Islet of Langerhans (tissue), 1 donor: ENCODE data around the gene FARS2.

Source experiments
- FAIRE-seq: peaks from one replicate; lab custom pipeline; 2011; peaks lifted over from hg19 to GRCh38; lab: Jason Lieb, UNC

FARS2 gene

DNA sequence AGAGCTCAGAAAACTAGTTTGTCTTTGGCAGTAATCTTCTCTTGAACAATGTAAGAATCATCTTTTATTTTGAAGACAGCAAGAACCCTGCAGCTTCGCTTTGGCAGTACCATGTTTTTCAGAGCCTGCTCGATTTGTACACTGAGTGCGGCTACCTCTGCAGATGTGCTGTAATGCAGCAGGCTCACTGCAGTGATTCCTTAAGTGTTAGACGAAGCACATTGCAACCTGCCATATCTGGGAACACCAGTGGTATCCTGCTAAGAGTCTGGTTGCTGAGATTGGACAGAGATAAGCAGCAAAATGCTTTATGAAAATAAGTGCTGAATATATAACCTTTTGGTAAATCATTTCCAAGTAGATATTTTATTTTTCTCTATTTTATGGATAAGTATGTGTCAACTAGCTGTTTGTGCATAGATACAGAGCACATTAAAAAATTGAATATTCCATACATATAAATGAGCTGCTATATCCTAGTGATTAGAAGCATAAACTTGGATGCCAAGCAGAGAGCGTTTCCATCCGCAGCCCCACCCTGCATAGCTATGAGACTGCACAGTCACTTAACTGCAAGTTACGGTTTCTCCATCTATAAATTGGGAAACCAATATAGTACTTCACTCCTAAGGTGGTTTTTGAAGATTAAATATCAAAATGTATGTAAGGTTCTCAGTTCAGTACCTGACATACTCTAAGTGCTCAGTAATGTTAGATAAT is 328.3 kb downstream of the FARS2 start:
- FAIRE-seq, result no peak

DNA sequence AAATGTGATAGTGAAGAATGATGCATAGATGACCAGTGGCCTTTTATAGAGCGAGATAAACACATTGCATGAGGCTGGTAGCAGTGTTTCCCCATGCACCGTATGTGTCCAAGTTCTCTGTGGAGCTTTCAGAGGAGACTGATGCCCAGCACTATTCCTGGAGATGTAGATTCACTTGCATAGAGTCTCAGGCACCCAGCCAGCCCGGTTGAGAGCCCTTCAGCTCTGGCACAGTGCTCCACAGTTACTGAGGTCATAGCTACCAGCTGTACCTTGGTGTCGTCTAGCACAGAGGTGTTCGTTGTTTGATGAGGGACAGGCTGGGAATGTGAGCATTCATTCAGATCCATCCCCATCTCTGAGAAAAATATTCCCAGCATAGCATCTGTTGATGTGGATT is 328.9 kb downstream of the FARS2 start:
- FAIRE-seq, result no peak

DNA sequence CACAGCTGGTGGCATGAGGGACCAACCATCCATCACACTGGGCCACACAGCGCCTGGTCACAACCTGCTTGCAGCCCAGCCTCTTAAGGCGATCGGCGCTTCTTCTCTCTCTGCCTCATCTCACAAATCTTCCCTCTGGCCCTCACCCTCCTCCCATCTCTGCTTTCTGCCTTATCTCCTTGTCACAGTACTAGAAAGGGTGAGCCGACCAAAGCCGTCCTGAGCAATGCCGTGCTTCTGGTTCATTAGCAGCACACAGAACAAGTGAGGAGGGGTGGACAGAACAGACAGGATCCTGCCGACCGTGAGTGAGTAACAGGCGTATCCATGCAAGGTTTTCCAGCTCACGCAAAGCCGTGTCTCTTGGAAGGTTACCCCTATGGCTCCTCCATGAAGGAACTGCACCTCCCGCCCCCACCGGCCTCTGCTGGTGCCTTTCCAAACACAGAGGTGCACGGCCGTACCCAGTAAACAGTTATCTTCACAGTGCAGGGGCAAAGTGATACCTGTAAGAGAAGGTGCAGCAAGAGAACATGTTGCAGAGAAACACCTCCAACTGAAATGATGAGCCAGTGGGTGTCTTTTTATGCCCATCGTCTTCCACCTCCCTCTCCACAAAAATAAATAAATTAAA is 331.7 kb downstream of the FARS2 start:
- FAIRE-seq, result no peak

DNA sequence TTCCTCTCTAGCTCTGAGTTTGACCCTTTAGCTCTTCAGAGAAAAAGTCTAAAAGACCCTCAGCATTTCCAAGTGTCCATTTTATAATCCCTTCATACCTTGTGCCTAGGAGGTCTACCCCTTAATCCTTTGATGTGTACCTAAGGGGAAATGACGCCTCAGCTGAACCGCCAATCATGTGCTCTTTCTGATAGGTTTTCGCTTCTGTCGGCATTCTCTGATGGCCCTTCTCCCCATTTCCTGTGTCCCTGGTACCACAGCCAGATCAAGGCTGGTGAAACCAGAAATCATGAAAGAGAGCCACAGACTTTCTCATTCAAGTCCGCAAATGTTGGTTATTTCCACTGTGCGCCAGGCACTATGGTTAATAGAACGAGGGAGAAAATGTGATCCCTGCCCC is 333.9 kb downstream of the FARS2 start:
- FAIRE-seq, result no peak

DNA sequence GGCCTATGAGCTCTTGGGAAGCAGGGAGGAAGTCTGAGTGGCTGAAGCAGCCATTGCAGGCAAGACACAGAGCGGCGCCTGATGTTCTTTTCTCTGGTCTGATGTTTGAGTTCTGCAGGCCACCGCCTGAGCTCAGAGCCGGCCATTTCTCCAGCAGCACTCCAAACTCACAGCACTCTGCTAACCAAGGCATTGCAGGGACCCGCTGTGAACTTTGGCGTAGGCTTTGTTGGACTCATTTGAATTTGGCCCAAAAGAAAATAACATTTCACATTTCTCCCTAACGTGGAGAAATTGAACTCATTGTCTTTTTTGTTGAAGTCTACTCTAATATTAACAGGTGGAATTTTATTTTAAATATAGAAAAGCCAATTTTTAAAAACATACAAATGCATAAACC is 336.1 kb downstream of the FARS2 start:
- no peak for FAIRE-seq

DNA sequence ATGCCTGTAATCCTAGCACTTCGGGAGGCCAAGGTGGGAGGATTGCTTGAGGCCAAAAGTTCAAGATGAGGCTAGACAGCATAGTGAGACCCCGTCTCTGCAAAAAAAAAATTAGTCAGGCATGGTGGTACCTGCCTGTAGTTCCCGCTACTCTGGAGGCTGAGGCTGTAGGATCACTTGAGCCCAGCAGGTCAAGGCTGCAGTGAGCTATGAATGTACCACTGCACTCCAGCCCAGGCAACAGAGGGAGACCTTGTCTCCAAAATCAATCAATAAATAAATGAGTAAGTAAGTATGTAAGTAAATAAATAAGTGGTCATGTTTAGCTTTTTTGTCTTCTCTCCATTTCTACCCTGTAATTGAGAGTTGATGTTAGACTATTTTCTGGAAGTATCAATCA is 336.8 kb downstream of the FARS2 start:
- FAIRE-seq, result no peak

DNA sequence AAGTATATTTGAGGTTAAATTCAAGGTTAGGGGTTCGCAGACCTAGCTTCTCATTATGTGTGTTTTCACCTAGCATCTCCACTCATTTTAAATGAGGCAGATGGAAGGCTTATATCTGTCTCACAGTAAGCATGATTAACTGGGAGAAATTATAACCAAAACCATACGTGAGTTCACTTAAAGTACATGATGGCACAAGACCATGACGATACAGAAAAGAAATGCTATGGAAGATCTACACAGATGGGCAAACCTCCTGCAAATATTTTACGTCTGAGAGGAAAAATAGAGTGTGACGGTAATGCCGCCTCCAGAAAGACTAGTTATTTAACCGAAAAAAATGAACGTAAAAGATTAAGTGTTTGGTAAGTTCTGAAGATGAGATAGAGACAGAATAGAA is 337.8 kb downstream of the FARS2 start:
- FAIRE-seq, result no peak

DNA sequence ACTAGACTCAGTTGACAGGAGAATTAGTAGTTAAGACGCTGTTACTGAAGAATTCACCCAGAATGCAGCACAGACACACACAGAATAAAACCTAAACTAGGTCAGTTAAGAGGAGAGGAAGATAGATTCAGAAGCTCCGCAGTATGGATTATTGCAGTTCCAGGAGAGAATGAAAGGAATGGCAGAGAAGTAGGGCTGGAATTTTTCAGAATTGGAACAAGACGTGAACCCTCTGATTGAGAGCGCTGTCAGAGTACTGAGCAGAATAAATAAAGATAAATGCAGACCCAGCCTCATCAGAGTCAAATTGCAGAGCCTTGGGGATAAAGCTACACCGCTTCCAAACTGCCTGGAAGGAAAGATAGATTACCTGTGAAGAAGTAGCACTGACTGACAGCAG is 344.6 kb downstream of the FARS2 start:
- FAIRE-seq, result no peak

DNA sequence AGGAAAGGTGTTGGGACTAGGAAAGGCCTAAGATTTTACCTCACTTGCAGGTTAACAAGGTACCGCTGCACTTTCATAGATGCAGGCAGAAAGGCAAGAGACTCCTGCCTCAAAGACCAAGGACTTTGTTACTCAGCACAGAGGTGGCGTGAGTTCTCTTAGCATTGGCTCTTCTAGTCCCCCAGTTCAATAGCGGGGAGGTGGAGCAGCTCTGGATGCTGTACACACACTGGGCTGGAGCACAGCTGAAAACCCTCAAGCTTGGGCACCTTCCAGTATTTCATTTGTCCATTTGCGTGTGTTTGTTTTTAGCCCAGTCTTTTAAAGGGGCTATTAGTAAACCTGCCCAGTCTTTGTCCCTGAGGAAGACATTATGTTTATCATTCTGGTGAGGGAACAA is 345.2 kb downstream of the FARS2 start:
- FAIRE-seq, result no peak

DNA sequence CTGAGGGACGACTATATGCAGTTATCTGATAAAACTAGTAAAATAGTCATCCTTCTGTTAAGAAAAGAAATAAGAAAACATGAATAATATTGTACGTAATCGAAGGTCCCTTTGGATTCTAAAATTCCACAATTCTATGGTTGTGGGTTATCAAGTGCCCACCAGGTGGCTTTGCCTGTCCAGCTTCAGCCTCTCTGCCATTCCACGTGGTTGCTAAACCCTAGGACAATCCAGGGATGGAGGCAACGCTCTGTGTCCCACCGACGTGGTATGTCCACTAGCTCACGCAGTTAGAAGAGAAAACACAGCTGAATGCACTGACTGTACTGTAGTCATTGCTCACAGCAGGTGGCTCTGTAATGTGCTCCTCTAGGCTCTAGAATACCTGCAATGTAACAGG is 349.3 kb downstream of the FARS2 start:
- FAIRE-seq, result no peak

DNA sequence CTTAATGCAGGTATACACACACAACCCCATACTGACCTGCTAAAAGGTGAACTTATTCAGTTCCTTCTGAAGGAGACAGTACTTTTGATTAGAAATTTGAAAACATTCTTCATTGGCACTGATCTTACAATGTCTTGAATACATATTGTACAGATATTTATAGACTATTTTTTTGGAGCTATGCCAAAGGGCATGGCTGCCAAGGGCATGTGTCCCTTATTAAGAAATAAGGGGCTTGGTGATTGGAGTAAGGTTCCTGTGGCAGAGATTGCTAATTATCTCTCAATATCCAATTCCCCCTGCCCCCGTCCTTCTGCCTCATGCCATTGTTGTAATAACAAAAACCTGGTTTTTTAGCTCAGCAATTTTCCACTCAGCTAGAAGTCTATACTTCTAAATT is 355.9 kb downstream of the FARS2 start:
- no peak for FAIRE-seq

DNA sequence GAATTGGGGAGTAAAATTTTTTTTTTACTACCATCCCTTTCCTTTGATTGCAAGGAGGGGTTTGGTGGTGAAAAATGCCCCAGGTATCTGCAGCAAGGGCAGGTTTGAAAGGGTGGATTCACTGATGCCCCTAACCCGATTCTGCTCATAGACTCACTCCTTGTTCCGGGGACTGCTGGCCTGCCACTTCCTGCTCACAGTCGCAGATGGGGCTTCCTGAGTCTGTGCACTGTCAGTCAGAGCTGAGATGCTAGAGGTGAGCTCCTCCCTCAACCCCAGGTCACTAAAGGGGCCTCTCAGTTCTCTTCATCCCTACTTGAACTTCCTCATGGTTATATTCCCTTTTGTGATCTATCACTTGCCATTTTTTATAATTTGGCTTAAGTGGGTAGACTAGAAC is 357.9 kb downstream of the FARS2 start:
- FAIRE-seq, result no peak

DNA sequence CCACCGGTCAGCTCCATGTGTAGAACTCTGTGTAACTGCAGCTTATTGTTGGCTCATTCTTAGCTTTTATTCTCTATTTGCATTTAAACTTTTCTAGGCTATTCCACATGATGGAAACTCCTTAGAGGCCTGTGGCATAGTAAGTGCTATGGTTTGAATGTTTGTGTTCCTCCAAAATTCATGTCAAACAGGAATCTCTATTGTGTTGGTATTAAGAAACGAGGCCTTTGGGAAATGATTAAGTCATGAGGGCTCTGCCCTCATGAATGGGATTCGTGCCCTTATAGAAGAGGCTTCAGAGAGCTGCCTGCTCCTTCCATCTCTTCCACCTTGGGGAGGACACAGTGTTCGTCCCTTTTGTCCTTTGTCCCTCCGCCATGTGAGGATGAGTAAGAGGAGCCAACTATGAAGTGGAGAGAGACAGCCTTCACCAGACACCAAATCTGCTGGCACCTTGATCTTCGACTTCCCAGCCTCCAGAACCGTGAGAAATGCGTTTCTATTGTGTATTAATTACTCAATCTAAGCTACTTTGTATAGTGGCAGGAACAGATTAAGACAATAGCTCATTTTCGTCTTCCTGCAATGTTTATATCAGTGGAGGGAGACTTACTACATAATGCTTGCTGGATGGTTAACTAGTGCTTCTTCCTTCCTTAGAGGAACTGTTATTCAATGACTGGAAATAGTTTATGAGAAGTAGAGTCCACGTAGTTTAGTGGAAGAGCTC is 361.1 kb downstream of the FARS2 start:
- FAIRE-seq, result no peak

DNA sequence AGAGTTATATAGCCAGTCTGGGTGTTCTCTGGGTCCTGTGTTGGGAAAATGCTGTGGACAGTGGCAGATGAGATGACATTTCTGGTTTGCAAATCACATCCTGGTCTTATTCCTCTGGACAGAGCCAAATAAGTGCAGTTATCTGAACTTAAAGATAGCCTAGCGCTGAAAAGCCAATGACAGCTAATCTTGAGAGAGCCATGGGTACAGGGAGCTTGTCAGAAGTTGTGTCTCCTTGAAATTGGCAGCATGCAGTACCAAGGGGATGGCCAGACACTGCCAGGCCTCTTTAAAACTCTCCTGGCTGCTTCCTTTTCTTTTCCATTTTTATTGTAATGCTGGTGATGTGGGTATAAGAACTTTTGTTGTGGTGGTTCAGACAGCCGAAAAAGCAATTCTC is 362.5 kb downstream of the FARS2 start:
- FAIRE-seq, result no peak

DNA sequence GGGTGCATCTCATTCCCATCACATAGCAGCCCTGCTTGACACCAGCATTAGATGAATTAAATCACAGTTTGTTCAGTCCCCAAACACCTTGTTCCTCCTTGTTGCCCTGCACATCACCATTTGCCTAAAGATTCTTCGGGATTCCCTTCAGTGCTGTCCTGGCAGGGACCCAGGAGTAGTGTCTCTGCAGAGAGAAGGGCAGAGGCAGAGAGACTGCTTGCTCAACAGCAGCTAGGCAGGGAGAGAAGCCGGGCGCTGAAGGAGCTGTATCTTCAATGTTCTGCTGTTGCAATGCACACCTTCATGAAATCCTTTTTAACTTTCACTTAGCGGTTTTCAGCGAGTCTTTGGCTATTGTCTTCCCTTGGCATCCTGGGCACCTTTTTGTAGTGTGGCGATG is 362.9 kb downstream of the FARS2 start:
- no peak for FAIRE-seq

DNA sequence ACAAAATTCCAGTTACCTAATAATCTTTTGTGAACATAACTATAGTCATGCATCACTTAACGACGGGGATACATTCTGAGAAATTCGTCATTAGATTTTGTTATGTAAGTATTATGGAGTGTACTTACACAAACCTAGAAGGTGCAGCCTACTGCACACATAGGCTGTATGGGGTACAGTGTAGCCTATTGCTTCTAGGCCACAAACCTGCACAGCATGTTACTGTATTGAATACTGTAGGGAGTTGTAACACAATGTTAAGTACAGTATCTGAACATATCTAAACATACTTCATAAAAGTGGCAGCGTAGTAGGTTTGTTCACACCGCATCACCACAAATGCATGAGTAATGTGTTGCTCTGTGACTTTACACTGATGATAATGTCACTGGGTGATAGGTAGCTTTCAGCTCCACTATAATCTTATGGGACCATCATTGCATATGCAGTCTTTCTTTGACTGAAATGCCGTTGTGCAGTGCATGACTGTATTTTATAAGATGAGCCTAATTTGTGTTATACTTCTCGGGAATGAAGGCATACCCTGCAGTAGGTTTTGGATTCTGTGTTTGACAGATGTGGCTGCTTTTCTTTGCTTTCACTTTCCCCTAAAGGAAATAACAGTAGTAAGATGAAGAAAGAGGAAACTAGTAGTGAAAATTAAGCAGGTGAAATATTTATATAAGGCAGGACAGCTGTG is 365.6 kb downstream of the FARS2 start:
- FAIRE-seq, result no peak

DNA sequence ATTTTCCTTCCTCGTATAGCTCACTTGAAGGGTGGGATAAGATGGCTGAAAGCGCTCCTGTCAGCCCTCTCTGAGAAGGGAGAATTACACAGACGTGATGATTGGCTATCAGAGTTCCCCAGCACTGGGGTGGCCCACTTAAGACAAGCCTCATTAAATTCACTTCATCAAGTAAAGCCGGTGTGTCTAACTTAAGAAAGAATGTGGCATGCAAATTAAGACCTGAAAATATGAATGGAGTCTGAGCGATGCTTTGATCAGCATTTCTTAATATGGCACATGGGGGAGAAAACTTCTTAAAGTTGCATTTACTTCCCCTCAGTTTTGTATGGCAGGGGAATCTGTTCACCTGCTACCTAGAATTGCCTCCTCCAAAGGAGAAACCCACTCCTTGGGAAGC is 369.3 kb downstream of the FARS2 start:
- FAIRE-seq, result no peak

DNA sequence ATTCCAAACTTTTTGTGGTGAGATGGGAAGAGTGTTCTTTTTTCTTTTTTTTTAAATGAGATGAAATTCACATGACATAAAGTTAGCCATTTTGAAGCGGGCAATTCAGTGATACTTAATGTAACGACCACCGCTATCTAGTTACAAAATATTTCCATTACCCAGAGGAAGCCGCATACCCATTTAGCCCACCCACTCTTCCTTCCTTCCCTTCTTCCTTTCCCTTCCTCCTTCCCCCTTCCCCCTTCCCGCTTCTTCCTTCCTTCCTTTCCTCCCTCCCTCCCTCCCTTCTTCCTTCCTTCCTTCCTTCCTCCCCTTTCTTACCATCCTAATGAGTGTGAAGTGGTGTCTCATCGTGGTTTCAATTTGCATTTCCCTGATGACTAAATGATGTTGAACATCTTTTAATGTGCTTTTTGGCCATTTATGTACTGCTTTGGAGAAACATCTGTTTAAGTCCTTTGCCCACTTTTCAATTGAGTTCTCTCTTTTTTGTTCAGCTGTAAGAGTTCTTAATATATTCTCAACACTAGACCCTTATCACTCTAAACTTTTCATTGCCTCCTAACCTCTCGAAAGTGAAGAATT is 371.1 kb downstream of the FARS2 start:
- FAIRE-seq, result no peak

DNA sequence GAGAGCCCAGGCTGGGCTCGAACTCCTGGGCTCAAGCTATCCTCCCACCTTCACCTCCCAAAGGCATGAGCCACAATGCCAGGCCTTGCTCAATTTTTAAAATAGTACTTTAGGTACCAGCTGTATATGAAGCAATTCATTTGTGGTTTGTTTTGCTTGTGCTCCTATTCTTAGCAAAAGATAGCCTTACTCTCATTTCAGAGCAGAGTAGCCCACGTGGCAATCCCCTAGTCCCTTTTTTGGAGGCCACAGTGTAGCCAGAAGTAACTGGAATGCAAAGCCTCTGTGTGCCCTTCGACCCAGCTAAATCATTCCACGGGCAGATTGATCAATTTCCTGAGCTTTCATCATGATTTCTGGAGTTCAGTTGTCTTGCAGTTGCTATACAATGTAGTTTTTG is 373.2 kb downstream of the FARS2 start:
- no peak for FAIRE-seq

DNA sequence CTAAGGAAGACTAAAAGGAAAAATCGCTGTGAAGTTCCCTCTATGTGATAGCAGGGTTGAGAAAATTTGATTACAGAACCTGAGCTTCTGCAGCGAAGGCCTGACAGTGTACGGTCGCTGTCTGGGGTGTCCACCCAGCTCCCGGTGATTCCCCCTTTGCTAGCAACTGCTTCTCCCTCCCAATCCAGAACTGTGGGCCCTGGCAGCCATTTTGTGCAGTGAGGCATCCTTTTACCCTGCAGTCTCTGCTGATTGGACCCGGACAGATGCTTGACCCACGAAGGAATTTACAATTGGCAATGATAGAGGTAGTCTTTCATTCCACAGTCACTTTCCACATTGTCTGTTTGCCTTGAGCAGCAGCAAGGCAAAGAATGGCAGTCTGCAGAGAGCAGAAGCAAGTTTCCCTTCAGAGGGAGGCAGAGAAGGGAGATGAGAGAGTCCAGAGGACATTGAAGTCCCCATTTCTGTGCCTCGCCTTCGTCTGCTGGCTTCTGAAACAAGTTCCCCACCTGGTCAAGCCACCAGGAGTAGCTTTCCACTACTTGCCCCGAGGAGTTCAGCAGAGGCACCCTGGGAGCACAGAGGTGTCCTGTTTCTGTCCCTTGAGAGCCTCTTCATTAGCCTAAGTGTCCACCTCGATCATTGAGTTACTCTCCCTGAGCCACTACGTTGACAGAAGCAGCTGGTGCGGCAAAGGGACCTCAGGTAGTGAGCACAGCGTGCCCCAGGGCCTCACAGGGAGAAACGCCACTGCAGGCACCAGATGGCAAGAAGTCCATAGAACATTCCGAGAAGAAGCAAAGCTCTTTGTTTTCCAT is 375.1 kb downstream of the FARS2 start:
- FAIRE-seq, result no peak

DNA sequence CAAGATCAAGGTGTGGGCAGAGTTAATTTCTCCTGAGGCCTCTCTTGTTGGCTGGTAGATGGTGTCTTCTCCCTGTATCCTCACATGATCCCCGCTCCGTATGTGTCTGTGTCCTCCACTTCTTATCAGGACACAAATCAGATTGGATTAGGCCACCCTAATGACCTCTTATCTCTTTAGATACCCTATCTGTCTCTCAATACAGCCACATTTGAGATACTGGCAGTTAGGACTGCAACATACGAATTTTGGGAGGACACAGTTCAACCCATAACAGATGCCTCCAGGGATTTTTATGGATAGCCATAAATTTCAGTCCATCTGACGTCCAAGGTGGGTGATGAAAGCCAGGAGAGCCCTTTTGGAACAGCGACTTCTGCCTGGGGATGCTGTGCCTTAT is 376.4 kb downstream of the FARS2 start:
- FAIRE-seq, result no peak

DNA sequence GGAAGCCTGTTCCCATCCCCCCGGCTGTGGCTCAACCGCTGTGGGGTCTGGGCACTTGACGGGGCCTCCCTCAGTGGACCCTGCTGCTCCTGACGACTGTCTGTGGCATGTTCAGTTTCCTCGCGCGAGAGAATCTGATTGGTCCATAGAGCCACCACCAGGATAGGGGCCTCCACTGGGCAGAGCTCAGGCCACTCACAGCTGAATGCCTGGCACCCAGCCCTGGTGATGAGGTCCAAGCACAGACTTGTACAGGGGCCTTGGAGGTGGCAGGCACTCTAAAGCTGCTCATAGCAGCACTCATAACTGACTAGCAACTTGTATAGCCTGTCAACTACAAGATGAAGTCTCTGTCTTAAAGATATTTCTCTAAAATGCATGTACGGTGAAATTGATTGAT is 377.4 kb downstream of the FARS2 start:
- no peak for FAIRE-seq
